ENCODE measurements around the gene ZNF385D. TPM values are rescaled to one million over a fixed set of nuclear protein-coding genes. Genes with fewer than 3 reads are reported as not detected.

Gene ZNF385D
- total and polyA plus RNA-seq, 2 of the 13 experiments (the other 11 are each of a cell fraction or from before 2014, with no cell fraction given): not detected

DNA sequence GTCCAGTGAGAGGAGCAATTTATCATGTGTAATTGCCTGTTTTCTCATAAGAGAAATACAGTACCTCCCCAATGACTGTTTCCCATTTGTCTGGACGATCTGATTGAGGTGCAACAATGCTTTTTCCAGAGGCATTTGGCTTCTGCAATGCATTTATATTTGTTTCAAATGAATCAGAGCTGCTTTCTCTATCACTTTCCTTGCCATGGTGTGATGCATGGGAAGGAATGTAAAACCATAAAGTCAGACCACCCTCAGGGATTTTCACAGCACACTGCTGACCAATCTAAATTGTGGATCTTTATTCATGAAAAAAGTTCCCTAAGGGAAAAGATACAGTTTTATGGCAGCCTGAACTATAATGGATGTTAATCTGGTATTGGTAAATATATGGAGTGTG lies 333.0 kb downstream of the ZNF385D start:
- Histone ChIP-seq H3K27ac (ENCODE audit: extremely low read length, insufficient read depth, low read length) (no peak overlapping the region), H2AFZ (ENCODE audit: low read length) (no peak overlapping the region), H3K27me3 (ENCODE audit: control insufficient read depth in 1 of 2, insufficient read depth in 2 of 2, low read length in 2 of 2) (no peaks in the 10 kb centered on the region), H3K4me3 (replicated peaks in 1 of 3; ENCODE audit: insufficient read depth in 1 of 3, low read depth in 2 of 3, low read length in 3 of 3) (no peak overlapping the region), H4K20me1 (ENCODE audit: insufficient read depth, low read length) (no peaks in the 10 kb centered on the region), H3K79me2 (ENCODE audit: insufficient read depth, low read length) (no peaks in the 10 kb centered on the region), H3K36me3 (replicated peaks in 1 of 2; ENCODE audit: control insufficient read depth in 1 of 2, insufficient read depth in 2 of 2, low read length in 2 of 2) (no peaks in the 10 kb centered on the region), H3K9me3 (ENCODE audit: low read length) (peaks cover 64% of the 10 kb centered on the region), H3K9ac (ENCODE audit: insufficient read depth, low read depth, low read length) (no peak overlapping the region), H3K4me1 (ENCODE audit: insufficient read depth, low read length) (no peaks in the 10 kb centered on the region), H3K4me2 (ENCODE audit: low read depth, low read length) (no peak overlapping the region)
- WGBS (ENCODE audit: low lambda C conversion rate): 0% methylated on average over 1 of the region's 1 CpG
- ChIA-PET POLR2A (no interaction called here), CTCF (ENCODE audit: low intra/inter-chr PET ratio, low total read pairs) (no interaction called here)
- no TSS peak for BruUV-seq (replicated peaks)
- intact Hi-C loops (cut with micrococcal nuclease; ENCODE audit: unreplicated experiment): no loop called here
- in situ Hi-C loops (cut with HindIII; ENCODE audit: extremely low pct_ligation_motif_present, low pct_unique_long_range_greater_than_20kb): no loop called here
- TF ChIP-seq, protein P1, sequence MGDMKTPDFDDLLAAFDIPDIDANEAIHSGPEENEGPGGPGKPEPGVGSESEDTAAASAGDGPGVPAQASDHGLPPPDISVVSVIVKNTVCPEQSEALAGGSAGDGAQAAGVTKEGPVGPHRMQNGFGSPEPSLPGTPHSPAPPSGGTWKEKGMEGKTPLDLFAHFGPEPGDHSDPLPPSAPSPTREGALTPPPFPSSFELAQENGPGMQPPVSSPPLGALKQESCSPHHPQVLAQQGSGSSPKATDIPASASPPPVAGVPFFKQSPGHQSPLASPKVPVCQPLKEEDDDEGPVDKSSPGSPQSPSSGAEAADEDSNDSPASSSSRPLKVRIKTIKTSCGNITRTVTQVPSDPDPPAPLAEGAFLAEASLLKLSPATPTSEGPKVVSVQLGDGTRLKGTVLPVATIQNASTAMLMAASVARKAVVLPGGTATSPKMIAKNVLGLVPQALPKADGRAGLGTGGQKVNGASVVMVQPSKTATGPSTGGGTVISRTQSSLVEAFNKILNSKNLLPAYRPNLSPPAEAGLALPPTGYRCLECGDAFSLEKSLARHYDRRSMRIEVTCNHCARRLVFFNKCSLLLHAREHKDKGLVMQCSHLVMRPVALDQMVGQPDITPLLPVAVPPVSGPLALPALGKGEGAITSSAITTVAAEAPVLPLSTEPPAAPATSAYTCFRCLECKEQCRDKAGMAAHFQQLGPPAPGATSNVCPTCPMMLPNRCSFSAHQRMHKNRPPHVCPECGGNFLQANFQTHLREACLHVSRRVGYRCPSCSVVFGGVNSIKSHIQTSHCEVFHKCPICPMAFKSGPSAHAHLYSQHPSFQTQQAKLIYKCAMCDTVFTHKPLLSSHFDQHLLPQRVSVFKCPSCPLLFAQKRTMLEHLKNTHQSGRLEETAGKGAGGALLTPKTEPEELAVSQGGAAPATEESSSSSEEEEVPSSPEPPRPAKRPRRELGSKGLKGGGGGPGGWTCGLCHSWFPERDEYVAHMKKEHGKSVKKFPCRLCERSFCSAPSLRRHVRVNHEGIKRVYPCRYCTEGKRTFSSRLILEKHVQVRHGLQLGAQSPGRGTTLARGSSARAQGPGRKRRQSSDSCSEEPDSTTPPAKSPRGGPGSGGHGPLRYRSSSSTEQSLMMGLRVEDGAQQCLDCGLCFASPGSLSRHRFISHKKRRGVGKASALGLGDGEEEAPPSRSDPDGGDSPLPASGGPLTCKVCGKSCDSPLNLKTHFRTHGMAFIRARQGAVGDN (CRISPR knock-in tag; IDR thresholded peaks at IDR 0.05): no peak
- TF ChIP-seq KDM3A (CRISPR knock-in tag; IDR thresholded peaks at IDR 0.05; ENCODE audit: low read depth): no peak
- TF ChIP-seq RFX1 (IDR thresholded peaks at IDR 0.05): no peak
- no peak for TF ChIP-seq ZNF264 (CRISPR knock-in tag; IDR thresholded peaks at IDR 0.05)
- FAIRE-seq (no peak), ATAC-seq (no peak), DNase-seq (ENCODE audit: low spot score) (no peak)

DNA sequence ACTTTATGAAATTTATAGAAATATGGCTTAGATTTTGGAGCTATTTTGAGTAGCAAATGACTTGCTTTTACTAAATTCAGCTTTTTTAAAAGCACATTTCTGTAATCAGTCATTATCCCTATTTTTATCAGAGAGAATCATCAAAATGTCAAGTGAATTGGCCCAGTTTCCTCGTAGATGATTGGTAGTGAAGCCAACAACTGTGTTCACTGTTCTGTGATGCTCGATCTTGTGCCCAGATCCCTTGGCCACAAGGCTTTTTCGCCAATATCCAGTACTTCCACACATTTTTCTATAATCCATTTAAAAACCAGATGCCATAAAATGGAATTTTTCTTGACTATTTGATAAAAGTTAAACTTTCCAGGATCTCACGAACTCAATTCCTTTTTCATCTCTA lies 336.5 kb downstream of the ZNF385D start:
- in situ Hi-C loops (cut with HindIII; ENCODE audit: extremely low pct_ligation_motif_present, low pct_unique_long_range_greater_than_20kb) (no loop called here), intact Hi-C loops (cut with micrococcal nuclease; ENCODE audit: unreplicated experiment) (no loop called here)
- ChIA-PET POLR2A (no interaction called here), CTCF (ENCODE audit: low intra/inter-chr PET ratio, low total read pairs) (no interaction called here)
- no peak overlapping the region for H2AFZ ChIP-seq (ENCODE audit: low read length)
- H3K4me2 ChIP-seq (ENCODE audit: low read depth, low read length): no peak overlapping the region
- no peak overlapping the region for H3K4me3 ChIP-seq (replicated peaks in 1 of 3; ENCODE audit: insufficient read depth in 1 of 3, low read depth in 2 of 3, low read length in 3 of 3)
- H3K27me3 ChIP-seq (ENCODE audit: control insufficient read depth in 1 of 2, insufficient read depth in 2 of 2, low read length in 2 of 2): no peaks in the 10 kb centered on the region
- BruUV-seq (replicated peaks): no TSS peak
- H4K20me1 ChIP-seq (ENCODE audit: insufficient read depth, low read length): no peaks in the 10 kb centered on the region
- no peak overlapping the region for H3K27ac ChIP-seq (ENCODE audit: extremely low read length, insufficient read depth, low read length)
- no peaks in the 10 kb centered on the region for H3K79me2 ChIP-seq (ENCODE audit: insufficient read depth, low read length)
- no peak overlapping the region for H3K9ac ChIP-seq (ENCODE audit: insufficient read depth, low read depth, low read length)
- ATAC-seq: no peak
- FAIRE-seq: no peak
- 1% methylated on average over 4 of the region's 4 CpGs for whole genome bisulfite sequencing (ENCODE audit: low lambda C conversion rate)
- no peak for DNase-seq (ENCODE audit: low spot score)
- peaks cover 59% of the 10 kb centered on the region for H3K9me3 ChIP-seq (ENCODE audit: low read length)
- H3K36me3 ChIP-seq (replicated peaks in 1 of 2; ENCODE audit: control insufficient read depth in 1 of 2, insufficient read depth in 2 of 2, low read length in 2 of 2): no peaks in the 10 kb centered on the region
- H3K4me1 ChIP-seq (ENCODE audit: insufficient read depth, low read length): no peaks in the 10 kb centered on the region
- no peak for TF ChIP-seq ZNF629 (CRISPR knock-in tag; conservative IDR thresholded peaks at IDR 0.05)
- no peak for TF ChIP-seq ZNF205 (CRISPR knock-in tag; IDR thresholded peaks at IDR 0.05)
- TF ChIP-seq, protein P2, sequence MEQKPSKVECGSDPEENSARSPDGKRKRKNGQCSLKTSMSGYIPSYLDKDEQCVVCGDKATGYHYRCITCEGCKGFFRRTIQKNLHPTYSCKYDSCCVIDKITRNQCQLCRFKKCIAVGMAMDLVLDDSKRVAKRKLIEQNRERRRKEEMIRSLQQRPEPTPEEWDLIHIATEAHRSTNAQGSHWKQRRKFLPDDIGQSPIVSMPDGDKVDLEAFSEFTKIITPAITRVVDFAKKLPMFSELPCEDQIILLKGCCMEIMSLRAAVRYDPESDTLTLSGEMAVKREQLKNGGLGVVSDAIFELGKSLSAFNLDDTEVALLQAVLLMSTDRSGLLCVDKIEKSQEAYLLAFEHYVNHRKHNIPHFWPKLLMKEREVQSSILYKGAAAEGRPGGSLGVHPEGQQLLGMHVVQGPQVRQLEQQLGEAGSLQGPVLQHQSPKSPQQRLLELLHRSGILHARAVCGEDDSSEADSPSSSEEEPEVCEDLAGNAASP (CRISPR knock-in tag; IDR thresholded peaks at IDR 0.05; ENCODE audit: borderline replicate concordance): no peak
- TF ChIP-seq CHCHD3 (CRISPR knock-in tag; IDR thresholded peaks at IDR 0.05): no peak
- no peak for TF ChIP-seq GPN1 (CRISPR knock-in tag; IDR thresholded peaks at IDR 0.05; ENCODE audit: borderline replicate concordance)
- TF ChIP-seq, protein P3, sequence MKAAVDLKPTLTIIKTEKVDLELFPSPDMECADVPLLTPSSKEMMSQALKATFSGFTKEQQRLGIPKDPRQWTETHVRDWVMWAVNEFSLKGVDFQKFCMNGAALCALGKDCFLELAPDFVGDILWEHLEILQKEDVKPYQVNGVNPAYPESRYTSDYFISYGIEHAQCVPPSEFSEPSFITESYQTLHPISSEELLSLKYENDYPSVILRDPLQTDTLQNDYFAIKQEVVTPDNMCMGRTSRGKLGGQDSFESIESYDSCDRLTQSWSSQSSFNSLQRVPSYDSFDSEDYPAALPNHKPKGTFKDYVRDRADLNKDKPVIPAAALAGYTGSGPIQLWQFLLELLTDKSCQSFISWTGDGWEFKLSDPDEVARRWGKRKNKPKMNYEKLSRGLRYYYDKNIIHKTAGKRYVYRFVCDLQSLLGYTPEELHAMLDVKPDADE (CRISPR knock-in tag; IDR thresholded peaks at IDR 0.05): no peak
- no peak for TF ChIP-seq ZNF816 (CRISPR knock-in tag; IDR thresholded peaks at IDR 0.05; ENCODE audit: borderline replicate concordance)

Measured in HepG2 (cell line).